ENCODE data around the gene UNK. TPM values are rescaled to one million over a fixed set of nuclear protein-coding genes. Genes with fewer than 3 reads are reported as not detected.

The UNK gene
- total and polyA plus RNA-seq, 2 of the 13 experiments (the other 11 are each of a cell fraction or from before 2014, with no cell fraction given): 31.6 to 33.0 TPM

GRCh38 chr17:75845933-75846691 is 61.5 kb downstream of the UNK start (continued):
- TF ChIP-seq ZBTB33 (CRISPR knock-in tag; IDR thresholded peaks at IDR 0.05) (peak; percentile 68; the same call in 1 of the 2 replicates), ZSCAN9 (CRISPR knock-in tag; IDR thresholded peaks at IDR 0.05; ENCODE audit: borderline replicate concordance) (no peak), HOXA3 (CRISPR knock-in tag; IDR thresholded peaks at IDR 0.05) (0 out of 2 replicates have a peak, but pooled peaks have one; percentile 13), MAZ (IDR thresholded peaks at IDR 0.05; ENCODE audit: borderline replicate concordance, low read depth, low read length) (no peak), MAZ (CRISPR knock-in tag; IDR thresholded peaks at IDR 0.05; ENCODE audit: low read depth) (no peak), DR1 (CRISPR knock-in tag; IDR thresholded peaks at IDR 0.05) (0 out of 2 replicates have a peak, but pooled peaks have one; percentile 2), ZNF569 (CRISPR knock-in tag; IDR thresholded peaks at IDR 0.05; ENCODE audit: borderline replicate concordance) (no peak), ZNF512B (CRISPR knock-in tag; IDR thresholded peaks at IDR 0.05; ENCODE audit: borderline replicate concordance) (0 out of 2 replicates have a peak, but pooled peaks have one; percentile 9), TFDP2 (CRISPR knock-in tag; IDR thresholded peaks at IDR 0.05) (peak; percentile 14; the same call in 1 of the 2 replicates), CC2D1A (CRISPR knock-in tag; IDR thresholded peaks at IDR 0.05) (no peak), ZC3H13 (CRISPR knock-in tag; IDR thresholded peaks at IDR 0.05) (peak; percentile 34; the same call in 1 of the 2 replicates), SMYD3 (CRISPR knock-in tag; IDR thresholded peaks at IDR 0.05) (no peak), ZBTB7B (CRISPR knock-in tag; IDR thresholded peaks at IDR 0.05) (no peak), NRL (CRISPR knock-in tag; IDR thresholded peaks at IDR 0.05; ENCODE audit: borderline replicate concordance) (no peak; the same call in 1 of the 2 replicates), ETS1 (CRISPR knock-in tag; IDR thresholded peaks at IDR 0.05) (no peak), AGO2 (optimal IDR thresholded peaks at IDR 0.05; ENCODE audit: low read depth, low read length) (peak; percentile 7), ZNF335 (CRISPR knock-in tag; IDR thresholded peaks at IDR 0.05) (peak; percentile 6; the same call in 1 of the 2 replicates), ZC3H4 (CRISPR knock-in tag; IDR thresholded peaks at IDR 0.05; ENCODE audit: borderline replicate concordance) (no peak), ZNF496 (CRISPR knock-in tag; IDR thresholded peaks at IDR 0.05; ENCODE audit: insufficient replicate concordance) (no peak), CBX5 (CRISPR knock-in tag; IDR thresholded peaks at IDR 0.05; ENCODE audit: borderline replicate concordance) (no peak), ZNF572 (CRISPR knock-in tag; IDR thresholded peaks at IDR 0.05) (0 out of 2 replicates have a peak, but pooled peaks have one; percentile 22)

Measured in HepG2 (cell line).